Endodermal cell (in vitro differentiated cells): ENCODE results near the gene NFIX. TPM values are rescaled to one million over a fixed set of nuclear protein-coding genes. Genes with fewer than 3 reads are reported as not detected.

ENCODE experiments used
- DNase-seq: peaks from one replicate; pipeline ENCODE4 v3.0.0-alpha.2; 2017
- H3K27ac ChIP-seq: 2 replicates; pipeline ENCODE4 v1.5.1; 2013; ENCODE audit warnings: mild to moderate bottlenecking, low read depth, low read length, moderate library complexity
- H3K27me3 ChIP-seq: 2 replicates; pipeline ENCODE4 v1.6.1; 2013; ENCODE audit warnings: mild to moderate bottlenecking, low read length, moderate library complexity; ENCODE audit not compliant: insufficient read depth, control insufficient read depth, poor library complexity, severe bottlenecking
- H3K36me3 ChIP-seq: 2 replicates; pipeline ENCODE4 v1.7.0; 2013; ENCODE audit warnings: mild to moderate bottlenecking, low read length, moderate library complexity; ENCODE audit not compliant: control insufficient read depth, insufficient read depth
- H3K4me1 ChIP-seq: one replicate; pipeline ENCODE4 v1.7.0; 2013; ENCODE audit warnings: low read length; ENCODE audit not compliant: control insufficient read depth, insufficient read depth
- H3K4me3 ChIP-seq: 2 replicates; pipeline ENCODE4 v1.5.1; 2013; ENCODE audit warnings: mild to moderate bottlenecking, low read length, moderate library complexity
- H3K9ac ChIP-seq: 2 replicates; pipeline ENCODE4 v1.6.1; 2013; ENCODE audit warnings: mild to moderate bottlenecking, low read length, moderate library complexity; ENCODE audit not compliant: poor library complexity, severe bottlenecking; ENCODE audit errors: extremely low read depth
- H3K9me3 ChIP-seq: 2 replicates; pipeline ENCODE4 v1.6.1; 2013; ENCODE audit warnings: mild to moderate bottlenecking, low read length, moderate library complexity; ENCODE audit not compliant: control insufficient read depth
- H3K27ac Mint-ChIP-seq: 2 replicates; pipeline ENCODE4 v1.8.0; 2020; ENCODE audit warnings: mixed read lengths
- H3K27me3 Mint-ChIP-seq: 2 replicates; pipeline ENCODE4 v1.8.0; 2021; ENCODE audit warnings: mild to moderate bottlenecking, mixed read lengths; ENCODE audit not compliant: insufficient read depth
- H3K36me3 Mint-ChIP-seq: 2 replicates; pipeline ENCODE4 v1.8.0; 2020; ENCODE audit warnings: low read depth, mixed read lengths
- H3K4me1 Mint-ChIP-seq: 2 replicates; pipeline ENCODE4 v1.8.0; 2020; ENCODE audit warnings: mixed read lengths
- H3K4me3 Mint-ChIP-seq: 2 replicates; pipeline ENCODE4 v1.8.0; 2020; ENCODE audit warnings: mild to moderate bottlenecking, moderate library complexity, mixed read lengths
- H3K9me3 Mint-ChIP-seq: 2 replicates; pipeline ENCODE4 v1.8.0; 2020; ENCODE audit warnings: mild to moderate bottlenecking, mixed read lengths
- WGBS, 2 experiments: methylation state at CpG; one replicate each; pipeline versions ENCODE4 v1.1.5 to v1.1.7; 2013; ENCODE audit warnings: missing lambda C conversion rate in 2 of 2, mixed read lengths in 1 of 2; ENCODE audit not compliant: insufficient coverage in 1 of 2, insufficient read length in 1 of 2; 5-methylcytosine and 5-hydroxymethylcytosine counted together
- total RNA-seq, 2 donors: library from RNA; stranded (reverse); fragmentation: NEBNext Ultra II Directional in 1 of 2; extraction: Animal tissue kit (Norgen Biotek cat#: 25700) in 1 of 2; gene quantifications; 2 replicates in 1 of 2; 3 replicates in 1 of 2; pipeline ENCODE4 v1.2.1, GENCODE V29; 2021
- TF ChIP-seq, protein P1 (sequence below): fragments of 200-600 bp; sonication (generic); conservative IDR thresholded peaks from 2 replicates; pipeline ENCODE4 v1.5.0; 2021; ENCODE audit warnings: antibody characterized with exemption, mild to moderate bottlenecking

NFIX gene
- total RNA-seq, 2 donors from 2014 or later: 0.22 to 0.40 TPM

DNA sequence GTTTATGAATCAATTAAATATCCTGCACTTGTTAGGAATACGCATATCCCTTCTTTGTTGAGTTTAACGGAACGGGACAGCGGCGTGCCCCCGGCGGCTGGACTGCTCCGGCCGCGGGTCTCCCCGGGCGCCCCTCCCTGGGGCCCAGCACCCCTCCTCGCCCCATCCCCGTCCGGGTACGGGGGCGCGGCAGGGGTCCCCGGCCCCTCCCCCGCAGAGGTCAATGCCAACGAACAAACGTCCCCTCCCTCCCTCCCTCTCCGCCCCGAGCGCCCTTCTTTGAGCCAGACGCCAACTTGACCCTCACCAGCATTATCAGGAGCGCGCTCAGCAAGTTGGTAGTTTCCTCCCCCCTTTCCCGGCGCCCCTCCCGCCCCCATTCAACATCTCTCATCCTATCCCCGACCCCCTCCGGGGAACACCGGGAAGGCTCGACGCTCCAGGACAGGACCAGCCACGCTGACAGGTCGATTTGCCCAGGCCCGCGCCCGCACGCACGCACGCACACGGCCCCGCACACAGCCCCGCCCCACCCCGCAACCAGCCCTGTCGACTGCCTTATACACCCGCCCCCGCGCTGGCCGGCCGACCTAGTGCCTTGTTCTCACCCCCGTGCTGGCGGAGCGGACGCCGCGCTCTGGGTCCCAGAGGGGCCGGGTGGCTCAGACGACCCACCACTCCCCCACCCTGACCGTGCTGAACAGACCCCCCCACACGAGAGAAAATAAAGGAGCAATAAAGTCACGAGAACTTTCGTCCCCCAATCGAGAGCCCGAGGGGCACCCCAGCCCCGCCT is 102.4 kb downstream of the NFIX start:
- Histone ChIP-seq H3K36me3 (no peaks in the 10 kb centered on the region), H3K4me1 (no peaks in the 10 kb centered on the region), H3K9me3 (no peaks in the 10 kb centered on the region), H3K9ac (no peak overlapping the region), H3K4me3 (no peak overlapping the region), H3K27ac (no peak overlapping the region), H3K27me3 (peaks cover 84% of the 10 kb centered on the region)
- 2% methylated on average over 56 of the region's 69 CpGs; no CpG with 5 or more reads in 1 of the 2 experiments for WGBS, 2 experiments
- TF ChIP-seq, protein P1, sequence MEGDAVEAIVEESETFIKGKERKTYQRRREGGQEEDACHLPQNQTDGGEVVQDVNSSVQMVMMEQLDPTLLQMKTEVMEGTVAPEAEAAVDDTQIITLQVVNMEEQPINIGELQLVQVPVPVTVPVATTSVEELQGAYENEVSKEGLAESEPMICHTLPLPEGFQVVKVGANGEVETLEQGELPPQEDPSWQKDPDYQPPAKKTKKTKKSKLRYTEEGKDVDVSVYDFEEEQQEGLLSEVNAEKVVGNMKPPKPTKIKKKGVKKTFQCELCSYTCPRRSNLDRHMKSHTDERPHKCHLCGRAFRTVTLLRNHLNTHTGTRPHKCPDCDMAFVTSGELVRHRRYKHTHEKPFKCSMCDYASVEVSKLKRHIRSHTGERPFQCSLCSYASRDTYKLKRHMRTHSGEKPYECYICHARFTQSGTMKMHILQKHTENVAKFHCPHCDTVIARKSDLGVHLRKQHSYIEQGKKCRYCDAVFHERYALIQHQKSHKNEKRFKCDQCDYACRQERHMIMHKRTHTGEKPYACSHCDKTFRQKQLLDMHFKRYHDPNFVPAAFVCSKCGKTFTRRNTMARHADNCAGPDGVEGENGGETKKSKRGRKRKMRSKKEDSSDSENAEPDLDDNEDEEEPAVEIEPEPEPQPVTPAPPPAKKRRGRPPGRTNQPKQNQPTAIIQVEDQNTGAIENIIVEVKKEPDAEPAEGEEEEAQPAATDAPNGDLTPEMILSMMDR: no peak
- peaks cover 6% of the 10 kb centered on the region for H3K36me3 Mint-ChIP-seq
- no peak for DNase-seq
- H3K4me3 Mint-ChIP-seq: no peak overlapping the region
- peaks cover 85% of the 10 kb centered on the region for H3K27me3 Mint-ChIP-seq
- no peaks in the 10 kb centered on the region for H3K9me3 Mint-ChIP-seq
- no peak overlapping the region for H3K27ac Mint-ChIP-seq
- H3K4me1 Mint-ChIP-seq: peaks cover 17% of the 10 kb centered on the region

DNA sequence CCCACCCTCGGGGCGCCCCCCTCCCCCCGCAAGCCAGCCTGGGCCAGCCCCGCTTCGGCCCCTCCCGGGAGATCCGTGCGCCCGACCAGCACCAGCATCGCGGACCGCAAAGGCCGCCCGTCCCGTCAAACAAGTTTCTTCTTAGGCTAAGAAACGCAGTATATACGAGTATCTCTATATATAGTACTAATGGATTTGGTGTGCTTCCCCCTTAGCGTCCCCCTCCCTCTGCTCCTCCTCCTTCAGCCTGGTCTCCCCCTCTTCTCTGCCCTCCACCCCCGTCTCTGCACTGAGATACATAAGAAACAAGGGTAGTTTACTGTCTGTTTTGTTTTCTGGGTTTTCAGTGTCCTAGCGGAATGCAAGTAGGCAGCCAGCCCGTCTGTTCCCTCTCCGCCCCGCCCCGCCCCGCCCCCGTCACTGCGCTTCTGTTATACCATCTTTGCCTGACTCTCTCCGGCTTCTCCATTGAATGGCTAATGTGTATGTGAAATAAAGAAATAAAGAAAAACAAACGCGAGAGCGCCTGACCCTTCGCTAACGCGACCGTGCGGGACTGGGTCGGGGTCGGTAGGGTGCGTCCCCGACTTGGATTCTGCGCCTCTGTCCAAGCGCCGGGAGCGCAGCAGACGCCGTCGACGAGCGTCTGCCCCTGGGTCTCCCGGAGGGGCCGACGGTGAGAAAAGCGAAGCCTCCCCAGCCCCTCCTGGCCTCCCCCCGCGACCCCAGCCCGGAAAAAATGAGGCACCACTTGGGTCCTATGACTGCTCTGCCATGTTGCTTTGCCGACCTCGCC is 103.2 kb downstream of the NFIX start:
- H3K9ac ChIP-seq: no peak overlapping the region
- no peak overlapping the region for H3K4me3 ChIP-seq
- H3K9me3 ChIP-seq: no peaks in the 10 kb centered on the region
- peaks cover 17% of the 10 kb centered on the region for H3K4me1 Mint-ChIP-seq
- no peaks in the 10 kb centered on the region for H3K36me3 ChIP-seq
- no peaks in the 10 kb centered on the region for H3K4me1 ChIP-seq
- 6 to 8% methylated on average over 24 to 48 of the region's 58 CpGs for WGBS, 2 experiments
- DNase-seq: peak; percentile 75
- H3K4me3 Mint-ChIP-seq: no peak overlapping the region
- H3K27me3 ChIP-seq: peaks cover 84% of the 10 kb centered on the region
- H3K27ac Mint-ChIP-seq: no peak overlapping the region
- TF ChIP-seq, protein P1: no peak
- H3K27me3 Mint-ChIP-seq: peaks cover 81% of the 10 kb centered on the region
- H3K9me3 Mint-ChIP-seq: no peaks in the 10 kb centered on the region
- H3K27ac ChIP-seq: no peak overlapping the region
- peaks cover 6% of the 10 kb centered on the region for H3K36me3 Mint-ChIP-seq

DNA sequence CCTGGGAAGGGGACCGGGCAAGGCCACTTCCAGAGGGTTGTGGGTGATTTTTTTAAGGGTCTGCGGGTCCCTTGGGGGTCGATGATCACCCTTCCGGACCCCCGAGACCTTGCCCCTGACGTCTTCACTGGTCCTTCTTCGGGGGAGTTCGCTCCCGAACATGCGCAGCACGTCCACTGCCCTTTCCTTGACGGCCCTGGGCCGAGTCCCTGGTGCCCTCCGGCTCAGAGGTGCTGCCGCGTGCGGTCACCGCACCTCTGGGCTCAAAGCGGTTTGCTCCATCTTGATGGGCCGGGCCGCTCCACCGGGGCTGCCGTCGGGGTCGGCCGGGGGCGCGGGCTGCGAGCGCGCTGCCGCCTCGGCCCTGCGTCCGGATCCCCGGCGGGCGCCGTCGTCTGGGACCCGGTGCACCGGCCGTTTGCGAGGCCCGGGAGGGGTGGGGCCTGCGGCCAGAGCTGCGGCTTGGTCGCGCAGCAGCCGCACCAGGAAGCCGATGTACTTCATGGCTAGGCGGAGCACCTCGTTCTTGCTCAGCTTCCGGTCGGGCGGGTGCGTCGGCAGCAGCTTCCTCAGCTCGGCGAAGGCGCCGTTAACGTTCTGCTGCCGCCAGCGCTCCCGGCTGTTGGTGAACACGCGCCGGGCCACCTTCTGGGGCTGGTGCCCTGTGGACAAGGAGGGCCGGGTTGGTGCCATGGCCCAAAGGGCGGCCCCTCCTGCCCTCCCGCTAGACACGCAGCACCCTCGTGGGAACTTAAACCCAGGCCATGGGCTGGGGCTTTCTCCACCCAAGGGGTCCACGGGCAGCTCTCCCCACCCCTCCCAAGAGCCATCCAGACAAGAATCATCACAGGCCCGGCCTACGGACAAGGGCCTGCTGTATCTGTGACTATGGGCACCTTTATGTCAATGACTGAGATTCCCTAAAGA is 104.1 kb downstream of the NFIX start:
- DNase-seq: peak; percentile 80
- H3K36me3 Mint-ChIP-seq: peaks cover 6% of the 10 kb centered on the region

More for the DNA sequence above, 104.1 kb downstream of the NFIX start:
- Mint-ChIP-seq H3K4me3 (no peak overlapping the region), H3K27me3 (peaks cover 74% of the 10 kb centered on the region), H3K4me1 (peaks cover 13% of the 10 kb centered on the region), H3K27ac (no peak overlapping the region), H3K9me3 (no peaks in the 10 kb centered on the region)
- Histone ChIP-seq H3K9me3 (no peaks in the 10 kb centered on the region), H3K27me3 (peaks cover 79% of the 10 kb centered on the region), H3K27ac (no peak overlapping the region), H3K36me3 (no peaks in the 10 kb centered on the region), H3K4me3 (no peak overlapping the region), H3K9ac (no peak overlapping the region), H3K4me1 (no peaks in the 10 kb centered on the region)
- TF ChIP-seq, protein P1: no peak
- 22 to 25% methylated on average over 43 to 77 of the region's 77 CpGs for WGBS, 2 experiments
